SK-MEL-5 (cell line): Measurements from ENCODE around the gene PTBP2. TPM values are rescaled to one million over a fixed set of nuclear protein-coding genes. Genes with fewer than 3 reads are reported as not detected.

Source experiments
- DNase-seq: peaks from one replicate; pipeline ENCODE4 v3.0.0-alpha.2; 2016; ENCODE audit warnings: low read depth, low spot score
- in situ Hi-C: cut with HindIII; loops from 2 replicates; pipeline ENCODE4 v1.10.0; 2016; ENCODE audit warnings: low sequenced_read_pairs, high pct_unique_total_duplicates, low pct_unique_long_range_greater_than_20kb
- polyA plus RNA-seq, 2 experiments: library from polyadenylated mRNA; depleted of rRNA; stranded (reverse); fragments of >200 nt; gene quantifications; 2 replicates each; pipeline ENCODE4 v1.2.3, GENCODE V29; 2015
- total RNA-seq: library from RNA; depleted of rRNA; stranded (reverse); fragments of >200 nt; shearing (Covaris generic); gene quantifications from 2 replicates; pipeline ENCODE4 v1.2.3, GENCODE V29; 2014; rRNA removed

The PTBP2 gene
- 17.7 and 18.4 TPM in 2 replicates for total RNA-seq
- polyA plus RNA-seq (2015; cell fraction: cytosol; rRNA removed), result 6.8 and 8.8 TPM in 2 replicates
- 82.0 and 169 TPM in 2 replicates for polyA plus RNA-seq (2015; cell fraction: nucleus; rRNA removed)

DNA sequence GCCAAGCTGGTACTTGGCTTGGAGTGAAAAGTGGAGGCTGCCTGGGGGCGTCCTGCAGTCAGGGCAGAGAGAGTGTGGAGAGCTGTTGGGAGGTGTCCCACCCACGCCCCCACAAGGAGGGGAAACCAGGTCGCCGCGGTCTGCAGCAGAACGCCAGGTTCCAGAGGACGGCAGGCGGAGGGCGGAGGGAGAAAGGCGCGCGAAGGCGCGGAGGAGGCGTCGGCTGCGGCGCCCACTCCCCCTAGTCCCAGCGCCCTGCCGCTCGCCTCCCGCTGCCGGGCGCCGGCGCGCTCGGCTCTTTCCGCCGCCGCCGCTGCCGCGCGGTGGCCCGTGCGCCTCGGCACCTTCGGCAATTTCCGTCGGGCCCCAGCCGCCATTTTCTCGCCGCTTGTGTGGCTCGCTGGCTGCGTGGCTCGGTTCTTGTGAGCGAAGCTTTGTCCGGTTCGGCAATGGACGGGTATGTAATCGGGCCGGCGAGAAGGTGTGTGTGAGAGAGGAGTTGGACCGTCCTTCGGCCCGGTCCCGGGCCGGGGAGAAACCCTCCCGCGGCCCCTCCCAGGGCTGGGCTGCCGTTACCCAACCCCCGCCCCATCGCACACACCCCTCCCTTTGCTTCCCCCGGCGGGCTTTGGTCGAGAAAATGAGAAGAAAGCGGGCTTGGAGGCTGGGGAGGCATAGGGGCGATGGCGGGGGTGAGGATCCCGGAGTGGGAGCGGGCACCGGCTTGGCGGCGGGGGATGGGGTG is at the start of gene PTBP2:
Gene PTBP2 (plus strand): TSS at position 369 of the 745 bp plus-strand sequence. CDS start 81 bp downstream, at position 450.
- in situ Hi-C loops, result no loop called here
- DNase-seq, result peak; percentile 76

- DNase-seq, result no peak
- in situ Hi-C loops, result no loop called here
These were observed 46.7 kb upstream of the PTBP2 start for GRCh38 chr1:96674915-96675314.

DNA sequence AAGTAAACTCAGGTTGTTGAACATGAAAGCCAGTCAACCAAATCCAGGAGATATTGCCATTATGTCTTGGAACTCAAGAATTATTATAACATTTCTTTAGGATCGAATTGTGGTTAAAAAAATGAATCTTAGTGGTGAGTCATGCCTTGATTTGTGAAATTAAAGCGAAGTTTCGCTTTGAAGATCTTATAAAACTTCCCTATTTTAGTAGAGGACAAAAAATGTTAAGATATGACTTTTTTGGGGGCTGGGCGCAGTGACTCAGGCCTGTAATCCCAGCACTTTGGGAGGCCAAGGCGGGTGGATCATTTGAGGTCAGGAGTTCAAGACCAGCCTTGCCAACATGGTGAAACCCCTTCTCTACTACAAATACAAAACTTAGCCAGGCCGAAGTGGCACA is 39.5 kb upstream of the PTBP2 start:
- in situ Hi-C loops, result no loop called here
- no peak for DNase-seq

- in situ Hi-C loops, result no loop called here
These were observed 37.7 kb upstream of the PTBP2 start for GRCh38 chr1:96683931-96684330.

GRCh38 chr1:96684744-96685143 is 36.8 kb upstream of the PTBP2 start:
- in situ Hi-C loops, result no loop called here
- DNase-seq, result no peak

More at GRCh38 chr1:96683931-96684330, 37.7 kb upstream of the PTBP2 start:
- no peak for DNase-seq

DNA sequence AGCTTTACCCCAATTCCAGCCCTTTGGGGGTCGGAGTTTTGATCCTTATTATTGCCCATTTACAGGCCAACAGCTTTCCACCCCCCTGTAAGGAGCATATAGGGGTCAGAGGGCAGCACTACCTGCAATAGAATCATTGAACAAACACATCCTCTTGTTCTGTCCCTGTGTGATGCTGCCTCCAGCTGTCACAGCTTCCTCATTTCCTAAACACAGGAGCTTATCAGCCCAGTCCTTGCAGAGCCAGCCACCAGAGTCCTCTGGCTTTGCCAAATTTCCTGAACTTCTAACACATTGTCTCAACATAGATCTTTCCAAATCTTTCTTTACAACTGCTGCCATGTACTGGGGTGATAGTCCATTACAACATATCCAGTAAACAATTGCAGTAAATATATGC is 32.8 kb upstream of the PTBP2 start:
- in situ Hi-C loops, result no loop called here
- DNase-seq, result no peak

- in situ Hi-C loops, result no loop called here
- no peak for DNase-seq
These were observed 25.6 kb upstream of the PTBP2 start for GRCh38 chr1:96695954-96696353.

- in situ Hi-C loops, result no loop called here
- DNase-seq, result no peak
These were observed 23.1 kb upstream of the PTBP2 start for GRCh38 chr1:96698342-96698983.

GRCh38 chr1:96703186-96703585 is 18.4 kb upstream of the PTBP2 start:
- in situ Hi-C loops, result no loop called here
- no peak for DNase-seq

GRCh38 chr1:96707023-96707422 is 14.6 kb upstream of the PTBP2 start:
- in situ Hi-C loops, result no loop called here
- DNase-seq, result no peak

DNA sequence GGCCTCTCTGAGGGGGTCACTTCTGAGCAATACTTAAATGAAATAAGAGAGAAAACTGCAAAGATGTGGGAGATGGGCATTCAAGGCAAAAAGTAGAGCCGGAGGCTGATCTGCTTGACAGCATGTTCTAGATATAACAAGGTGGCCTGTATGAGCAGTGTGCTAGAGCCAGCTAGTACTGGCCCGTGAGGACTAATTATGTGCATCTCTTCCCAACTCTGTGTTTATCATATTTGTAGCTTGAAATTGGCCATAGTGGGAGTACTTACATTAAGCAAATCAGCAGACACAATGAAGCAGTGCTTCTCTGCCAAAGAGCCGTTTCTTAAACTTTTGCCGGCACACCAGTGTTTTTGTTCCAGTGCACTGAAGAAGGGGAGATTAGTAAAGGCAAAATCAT is 13.1 kb upstream of the PTBP2 start:
- in situ Hi-C loops, result no loop called here
- no peak for DNase-seq

DNA sequence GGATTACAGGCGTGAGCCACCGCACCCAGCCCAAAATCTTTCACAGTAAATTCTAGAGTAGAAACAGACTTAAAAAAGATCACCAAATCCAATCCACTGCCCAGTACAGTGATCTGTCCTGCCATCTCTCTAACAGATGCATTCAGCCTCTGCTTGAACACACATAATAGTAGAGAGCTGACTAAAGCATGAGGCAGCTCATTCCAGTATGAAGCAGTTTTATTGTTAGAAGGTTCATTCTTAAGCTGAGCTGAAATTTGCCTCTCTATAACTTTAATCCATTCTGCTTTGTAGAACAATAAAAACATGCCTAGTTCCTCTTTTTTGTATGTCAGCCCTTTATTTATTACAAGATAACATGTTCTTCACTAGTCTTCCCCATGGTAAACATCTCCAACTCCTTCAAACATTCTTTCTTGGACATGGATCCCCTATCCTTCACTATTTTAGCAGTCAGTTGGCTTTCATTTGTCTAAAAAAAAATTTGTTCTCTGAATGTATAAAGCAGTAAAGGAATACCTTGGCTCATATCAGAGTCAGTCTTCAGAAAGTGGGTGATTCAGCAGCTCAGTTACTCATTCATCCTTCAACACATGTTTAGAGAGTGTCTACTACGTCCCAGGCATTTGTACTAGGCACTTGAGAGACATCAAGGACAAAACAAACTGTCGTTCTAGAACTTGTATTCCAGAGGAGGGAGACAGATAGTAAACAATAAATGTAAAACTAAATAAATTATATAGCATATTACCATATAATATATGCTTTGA is 10.7 kb upstream of the PTBP2 start:
- in situ Hi-C loops, result no loop called here
- DNase-seq, result no peak

DNA sequence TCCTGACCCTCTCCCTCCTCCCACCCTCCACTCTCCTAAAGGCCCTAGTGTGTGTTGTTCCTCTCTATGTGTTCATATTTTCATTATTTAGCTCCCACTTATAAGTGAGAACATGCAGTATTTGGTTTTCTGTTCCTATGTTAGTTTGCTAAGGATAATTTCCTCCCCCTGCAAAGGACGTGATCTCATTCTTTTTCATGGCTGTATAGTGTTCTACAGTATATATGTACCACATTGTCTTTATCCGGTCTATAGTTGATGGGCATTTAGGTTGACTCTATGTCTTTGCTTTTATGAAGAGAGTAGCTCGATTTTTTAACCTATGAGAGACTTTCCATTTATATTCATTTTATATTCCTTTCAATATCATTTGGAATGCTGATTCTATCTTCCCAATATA is 7.9 kb upstream of the PTBP2 start:
- DNase-seq, result no peak
- in situ Hi-C loops, result no loop called here

- no peak for DNase-seq
- in situ Hi-C loops, result no loop called here
These were observed 6.7 kb upstream of the PTBP2 start for GRCh38 chr1:96714881-96715280.

DNA sequence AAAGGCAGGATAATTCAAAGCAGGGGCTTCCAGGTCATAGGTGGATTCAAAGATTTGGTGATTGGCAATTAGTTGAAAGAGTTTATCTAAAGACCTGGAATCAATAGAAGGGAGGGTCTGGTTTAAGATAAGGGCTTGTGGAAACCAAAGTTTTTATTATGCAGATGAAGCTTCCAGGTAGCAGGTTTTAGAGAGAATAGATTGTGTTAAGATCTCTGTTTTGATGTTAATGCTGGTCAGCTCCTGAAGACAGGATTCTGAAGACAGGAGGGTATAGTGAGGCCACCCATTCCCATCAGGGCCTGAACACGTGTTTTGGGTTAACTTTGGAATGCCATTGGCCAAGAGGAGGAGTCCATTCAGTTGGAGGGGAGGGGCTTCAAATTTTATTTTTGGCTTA is 6.1 kb upstream of the PTBP2 start:
- no peak for DNase-seq
- in situ Hi-C loops, result no loop called here

DNA sequence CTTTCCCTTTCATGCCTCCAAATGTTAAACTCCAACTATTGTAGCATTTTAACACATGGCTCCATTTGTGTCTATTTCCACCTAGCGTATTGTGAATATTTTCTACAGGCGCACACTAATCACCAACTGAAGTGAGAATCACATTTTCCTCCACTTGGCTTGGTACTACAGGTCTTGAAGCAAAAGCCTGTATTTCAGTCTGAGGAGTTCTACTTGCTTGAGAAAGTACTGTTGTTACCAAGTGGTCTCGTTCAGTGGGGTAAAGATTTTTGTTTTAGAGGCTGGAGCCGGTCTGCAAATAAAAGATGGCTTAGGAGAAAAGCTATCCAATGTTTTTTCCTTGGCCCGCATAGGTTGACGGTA is 550 bp upstream of the PTBP2 start:
- in situ Hi-C loops, result no loop called here
- no peak for DNase-seq

DNA sequence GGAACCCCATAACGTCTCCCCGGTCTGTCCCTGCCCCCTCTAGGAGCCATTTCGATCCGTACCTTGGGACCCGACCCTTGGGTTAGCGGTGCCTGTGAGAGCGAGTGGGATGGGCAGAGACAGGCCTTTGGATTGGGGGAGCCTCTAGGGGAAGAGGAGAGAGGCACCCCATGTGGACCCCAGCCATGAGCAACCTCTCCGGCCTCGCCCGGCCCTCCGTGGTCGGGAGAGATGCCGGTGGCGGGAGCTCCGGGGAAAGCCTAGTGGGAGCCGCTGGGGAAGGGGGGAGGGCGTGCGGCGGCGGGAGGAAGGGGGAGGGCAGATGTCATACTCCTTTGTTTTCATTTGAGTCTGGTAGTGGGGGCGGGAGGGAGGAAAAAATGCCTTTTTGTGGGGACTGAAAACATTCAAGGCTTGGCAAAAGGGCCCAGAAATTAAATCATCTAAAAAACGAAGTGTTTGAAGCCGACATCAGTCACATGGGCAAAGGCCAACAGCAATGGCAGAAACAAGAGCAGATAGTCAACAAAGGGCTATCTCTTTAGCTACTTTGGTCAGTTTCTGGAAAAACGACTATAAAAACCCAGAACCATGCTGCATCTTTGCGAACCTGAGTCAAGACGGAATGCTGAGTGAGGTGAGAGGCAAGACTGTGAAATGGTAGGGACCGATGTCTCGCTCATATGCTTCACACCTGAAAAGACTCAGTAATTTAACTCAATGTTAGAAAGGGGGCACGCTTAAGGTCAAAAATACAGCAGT is 758 bp downstream of the PTBP2 start:
- in situ Hi-C loops, result no loop called here
- DNase-seq, result no peak

GRCh38 chr1:96722958-96723357 is 1.4 kb downstream of the PTBP2 start:
- in situ Hi-C loops, result no loop called here
- DNase-seq, result no peak
